ENCODE results near the gene MRPL40.

- TF ChIP-seq, protein P1, sequence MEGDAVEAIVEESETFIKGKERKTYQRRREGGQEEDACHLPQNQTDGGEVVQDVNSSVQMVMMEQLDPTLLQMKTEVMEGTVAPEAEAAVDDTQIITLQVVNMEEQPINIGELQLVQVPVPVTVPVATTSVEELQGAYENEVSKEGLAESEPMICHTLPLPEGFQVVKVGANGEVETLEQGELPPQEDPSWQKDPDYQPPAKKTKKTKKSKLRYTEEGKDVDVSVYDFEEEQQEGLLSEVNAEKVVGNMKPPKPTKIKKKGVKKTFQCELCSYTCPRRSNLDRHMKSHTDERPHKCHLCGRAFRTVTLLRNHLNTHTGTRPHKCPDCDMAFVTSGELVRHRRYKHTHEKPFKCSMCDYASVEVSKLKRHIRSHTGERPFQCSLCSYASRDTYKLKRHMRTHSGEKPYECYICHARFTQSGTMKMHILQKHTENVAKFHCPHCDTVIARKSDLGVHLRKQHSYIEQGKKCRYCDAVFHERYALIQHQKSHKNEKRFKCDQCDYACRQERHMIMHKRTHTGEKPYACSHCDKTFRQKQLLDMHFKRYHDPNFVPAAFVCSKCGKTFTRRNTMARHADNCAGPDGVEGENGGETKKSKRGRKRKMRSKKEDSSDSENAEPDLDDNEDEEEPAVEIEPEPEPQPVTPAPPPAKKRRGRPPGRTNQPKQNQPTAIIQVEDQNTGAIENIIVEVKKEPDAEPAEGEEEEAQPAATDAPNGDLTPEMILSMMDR (IDR thresholded peaks at IDR 0.05; ENCODE audit: insufficient read depth, low read length), result no peak
- TF ChIP-seq SPI1 (IDR thresholded peaks at IDR 0.05; ENCODE audit: borderline replicate concordance, low read depth) (no peak), POLR2AphosphoS5 (IDR thresholded peaks at IDR 0.05; ENCODE audit: low read depth) (peak; percentile 59; the same call in 1 of the 2 replicates), REST (IDR thresholded peaks at IDR 0.05; ENCODE audit: insufficient replicate concordance, low read depth) (no peak), GABPA (IDR thresholded peaks at IDR 0.05; ENCODE audit: low read depth) (no peak; the same call in 1 of the 2 replicates)
These were observed 47.2 kb downstream of the MRPL40 start, which contains the start of gene CDC45 for GRCh38 chr22:19479355-19480172.
